Keratinocyte (primary cell): Measurements from ENCODE around the gene CD248. TPM values are rescaled to one million over a fixed set of nuclear protein-coding genes. Genes with fewer than 3 reads are reported as not detected.

Experiments
- DNase-seq: peaks from one replicate; pipeline ENCODE4 v3.0.0-alpha.2; 2011; ENCODE audit warnings: low read depth, missing footprints, low spot score
- FAIRE-seq: peaks from 2 replicates; lab custom pipeline; 2011; peaks lifted over from hg19 to GRCh38; lab: Jason Lieb, UNC
- H2AFZ ChIP-seq: 2 replicates; pipeline ENCODE4 v1.6.0; 2012; ENCODE audit warnings: low read length, control low read depth, inconsistent platforms; ENCODE audit not compliant: control insufficient read depth
- H3K27ac ChIP-seq: 2 replicates; pipeline ENCODE4 v1.5.1; 2011; ENCODE audit warnings: low read length; ENCODE audit not compliant: control insufficient read depth, insufficient read depth
- H3K27me3 ChIP-seq: 3 replicates; pipeline ENCODE4 v1.6.0; 2011; ENCODE audit warnings: low read length; ENCODE audit not compliant: control insufficient read depth, insufficient read depth; ENCODE audit errors: extremely low read depth
- H3K36me3 ChIP-seq, 2 experiments: 2 replicates in 1 of 2; 3 replicates in 1 of 2; pipeline ENCODE4 v1.5.1; 2011; ENCODE audit warnings: low read length in 2 of 2, mild to moderate bottlenecking in 1 of 2; ENCODE audit not compliant: control insufficient read depth in 2 of 2, insufficient read depth in 2 of 2; ENCODE audit errors: extremely low read depth in 1 of 2
- H3K4me1 ChIP-seq: 3 replicates; pipeline ENCODE4 v1.5.1; 2011; ENCODE audit warnings: low read length; ENCODE audit not compliant: control insufficient read depth, insufficient read depth; ENCODE audit errors: extremely low read depth
- H3K4me2 ChIP-seq: 3 replicates; pipeline ENCODE4 v1.6.0; 2011; ENCODE audit warnings: low read depth, low read length; ENCODE audit not compliant: control insufficient read depth, insufficient read depth; ENCODE audit errors: extremely low read depth
- H3K4me3 ChIP-seq, 3 experiments: fragments of 200-600 bp in 1 of 3; sonication (generic) in 1 of 3; 2 replicates in 2 of 3; 3 replicates in 1 of 3; pipeline ENCODE4 v1.5.1; 2011 to 2016; ENCODE audit warnings: low read length in 3 of 3, mild to moderate bottlenecking in 3 of 3, control low read depth in 2 of 3, inconsistent platforms in 1 of 3, low read depth in 1 of 3, mixed read lengths in 1 of 3, mixed run types in 1 of 3, moderate library complexity in 1 of 3; ENCODE audit not compliant: control insufficient read depth in 2 of 3, insufficient read depth in 2 of 3; ENCODE audit errors: extremely low read depth in 1 of 3
- H3K79me2 ChIP-seq: 2 replicates; pipeline ENCODE4 v1.6.0; 2012; ENCODE audit warnings: low read length; ENCODE audit not compliant: control insufficient read depth, insufficient read depth
- H3K9ac ChIP-seq: 3 replicates; pipeline ENCODE4 v1.6.0; 2011; ENCODE audit warnings: low read length; ENCODE audit not compliant: control insufficient read depth, insufficient read depth; ENCODE audit errors: extremely low read depth
- H3K9me1 ChIP-seq: 3 replicates; pipeline ENCODE4 v1.6.0; 2011; ENCODE audit warnings: low read length; ENCODE audit not compliant: control insufficient read depth, insufficient read depth; ENCODE audit errors: extremely low read depth
- H3K9me3 ChIP-seq: 2 replicates; pipeline ENCODE4 v1.5.1; 2012; ENCODE audit warnings: low read depth, low read length; ENCODE audit not compliant: control insufficient read depth
- H4K20me1 ChIP-seq: 3 replicates; pipeline ENCODE4 v1.6.0; 2011; ENCODE audit warnings: low read length; ENCODE audit not compliant: control insufficient read depth, insufficient read depth; ENCODE audit errors: extremely low read depth
- CTCF ChIP-seq, 3 experiments: IDR thresholded peaks in 1 of 3; conservative IDR thresholded peaks in 1 of 3; optimal IDR thresholded peaks in 1 of 3; 2 replicates in 2 of 3; 3 replicates in 1 of 3; pipeline versions ENCODE3 to v1.5.1; 2011; ENCODE audit warnings: low read length in 3 of 3, mild to moderate bottlenecking in 3 of 3, moderate library complexity in 2 of 3, control low read depth in 1 of 3, inconsistent platforms in 1 of 3; ENCODE audit not compliant: insufficient read depth in 2 of 3; ENCODE audit errors: extremely low read depth in 1 of 3
- EZH2 ChIP-seq: IDR thresholded peaks from one replicate; pipeline ENCODE4 v1.6.1; 2012; ENCODE audit warnings: inconsistent platforms, mild to moderate bottlenecking, low read length, moderate library complexity
- dilution Hi-C: fragments of 300-500 bp; cut with MboI; formaldehyde crosslinking; loops from one replicate; pipeline ENCODE4 v1.7.0; 2020; ENCODE audit warnings: low sequenced_read_pairs; ENCODE audit not compliant: extremely low pct_ligation_motif_present
- polyA plus RNA-seq, 5 experiments: library from polyadenylated mRNA; depleted of rRNA in 3 of 5; stranded (reverse) in 3 of 5; stranded (forward) in 1 of 5; unstranded in 1 of 5; fragments of >200 nt; gene quantifications; 1 replicate in 1 of 5; 2 replicates in 3 of 5; 3 replicates in 1 of 5; pipeline versions ENCODE4 v1.2.1 to v1.2.3, GENCODE V29; 2011 to 2012; ENCODE audit warnings: missing spikeins in 2 of 5, low read depth in 1 of 5, low replicate concordance in 1 of 5

CD248 gene
- polyA plus RNA-seq, 1 donor (not counting 4 experiments of a cell fraction or from before 2014, with no cell fraction given) = 0.12 TPM

GRCh38 chr11:66328302-66329144 lies 11.7 kb upstream of the CD248 start:
- no peaks in the 10 kb centered on the region for H3K9me1 ChIP-seq
- no peak overlapping the region for H2AFZ ChIP-seq
- H3K4me3 ChIP-seq = no peak overlapping the region
- FAIRE-seq = peak; percentile 90
- H3K27ac ChIP-seq = no peak overlapping the region
- H3K36me3 ChIP-seq = peaks cover 20 to 23% of the 10 kb centered on the region in 2 experiments
- H3K4me2 ChIP-seq = peak overlapping the region; percentile 39
- TF ChIP-seq EZH2 (no peak), CTCF (optimal IDR thresholded peaks at IDR 0.05 in 1 of 3, IDR thresholded peaks at IDR 0.05 in 1 of 3, conservative IDR thresholded peaks at IDR 0.05 in 1 of 3; ENCODE audit: extremely low read depth in 1 of 3, insufficient read depth in 2 of 3, low read length in 3 of 3) (peak; percentile 89 to 99 (median 90))
- peaks cover 2% of the 10 kb centered on the region for H4K20me1 ChIP-seq
- H3K27me3 ChIP-seq = no peaks in the 10 kb centered on the region
- dilution Hi-C loops = no loop called here
- H3K9ac ChIP-seq = no peak overlapping the region
- peaks cover 5% of the 10 kb centered on the region for H3K79me2 ChIP-seq
- H3K4me1 ChIP-seq = peaks cover 37% of the 10 kb centered on the region
- DNase-seq = no peak
- H3K9me3 ChIP-seq = no peaks in the 10 kb centered on the region

- no peaks in the 10 kb centered on the region for H3K9me1 ChIP-seq
- no peaks in the 10 kb centered on the region for H3K9me3 ChIP-seq
- H3K4me1 ChIP-seq = peaks cover 37% of the 10 kb centered on the region
- H3K79me2 ChIP-seq = peaks cover under 1% of the 10 kb centered on the region
- DNase-seq = no peak
- H3K4me3 ChIP-seq = no peak overlapping the region
- TF ChIP-seq EZH2 = no peak
- no peak for TF ChIP-seq CTCF (optimal IDR thresholded peaks at IDR 0.05 in 1 of 3, IDR thresholded peaks at IDR 0.05 in 1 of 3, conservative IDR thresholded peaks at IDR 0.05 in 1 of 3; ENCODE audit: extremely low read depth in 1 of 3, insufficient read depth in 2 of 3, low read length in 3 of 3)
- H3K9ac ChIP-seq = no peak overlapping the region
- no peak overlapping the region for H3K27ac ChIP-seq
- peak; percentile 29 for FAIRE-seq
- dilution Hi-C loops = no loop called here
- H3K4me2 ChIP-seq = peak overlapping the region; percentile 34
- no peak overlapping the region for H2AFZ ChIP-seq
- peaks cover 15 to 18% of the 10 kb centered on the region in 2 experiments for H3K36me3 ChIP-seq
- H4K20me1 ChIP-seq = no peaks in the 10 kb centered on the region
- no peaks in the 10 kb centered on the region for H3K27me3 ChIP-seq
Observed at GRCh38 chr11:66328031-66328301, 11.1 kb upstream of the CD248 start.
